HG03045 (cell line): ENCODE data around the gene ANXA3.
"Not testable (repeated sequence)": the region's sequence is repeated elsewhere in the genome, so short reads cannot be mapped to it uniquely, and the experiment has no call there.

Source experiments
- ATAC-seq: cut with Tn5 transposase; IDR thresholded peaks from one replicate; pipeline ENCODE4 v1.9.1; 2021; ENCODE audit warnings: mild to moderate bottlenecking, moderate library complexity; ENCODE audit not compliant: unreplicated experiment

The ANXA3 gene, protein sequence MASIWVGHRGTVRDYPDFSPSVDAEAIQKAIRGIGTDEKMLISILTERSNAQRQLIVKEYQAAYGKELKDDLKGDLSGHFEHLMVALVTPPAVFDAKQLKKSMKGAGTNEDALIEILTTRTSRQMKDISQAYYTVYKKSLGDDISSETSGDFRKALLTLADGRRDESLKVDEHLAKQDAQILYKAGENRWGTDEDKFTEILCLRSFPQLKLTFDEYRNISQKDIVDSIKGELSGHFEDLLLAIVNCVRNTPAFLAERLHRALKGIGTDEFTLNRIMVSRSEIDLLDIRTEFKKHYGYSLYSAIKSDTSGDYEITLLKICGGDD

DNA sequence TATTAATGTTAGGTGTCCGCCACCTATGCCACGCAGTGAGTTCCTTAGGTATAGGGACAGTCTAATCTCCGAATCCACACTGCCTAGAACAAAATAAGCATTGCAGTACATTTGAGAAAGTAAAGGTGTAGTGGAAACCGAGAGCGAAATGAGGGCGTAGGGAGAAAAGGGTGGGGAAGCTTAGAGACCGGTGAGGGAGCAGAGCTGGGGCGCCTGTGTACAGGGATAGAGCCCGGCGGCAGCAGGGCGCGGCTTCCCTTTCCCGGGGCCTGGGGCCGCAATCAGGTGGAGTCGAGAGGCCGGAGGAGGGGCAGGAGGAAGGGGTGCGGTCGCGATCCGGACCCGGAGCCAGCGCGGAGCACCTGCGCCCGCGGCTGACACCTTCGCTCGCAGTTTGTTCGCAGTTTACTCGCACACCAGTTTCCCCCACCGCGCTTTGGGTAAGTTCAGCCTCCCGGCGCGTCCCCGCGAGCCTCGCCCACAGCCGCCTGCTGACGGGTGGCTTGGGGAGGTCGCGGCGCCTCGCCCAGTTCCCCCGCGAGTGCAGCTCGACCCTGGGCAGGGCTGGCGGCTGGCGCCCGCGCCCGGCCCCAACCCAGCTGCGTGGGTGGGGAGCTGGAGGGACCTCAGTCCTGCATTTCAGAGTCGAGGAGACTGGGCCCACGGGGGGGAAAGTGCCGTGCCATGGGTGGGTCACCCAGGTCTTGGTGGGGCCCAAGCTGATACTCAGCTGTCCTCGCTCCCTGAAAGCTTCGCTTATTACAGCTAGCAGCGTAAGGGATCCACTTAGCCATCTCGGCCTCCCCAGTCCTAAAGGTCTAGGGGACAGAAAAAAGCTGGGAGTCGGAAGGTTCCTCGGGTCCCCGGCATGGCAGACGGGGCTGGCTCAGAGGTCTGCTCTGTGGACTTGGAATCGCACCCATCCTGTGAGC is at the start of gene ANXA3:
ANXA3 (plus strand) TSS at position 351 of the 932 bp plus-strand sequence. CDS start 2,704 bp downstream, outside the sequence.
- peak; percentile 68 for ATAC-seq

DNA sequence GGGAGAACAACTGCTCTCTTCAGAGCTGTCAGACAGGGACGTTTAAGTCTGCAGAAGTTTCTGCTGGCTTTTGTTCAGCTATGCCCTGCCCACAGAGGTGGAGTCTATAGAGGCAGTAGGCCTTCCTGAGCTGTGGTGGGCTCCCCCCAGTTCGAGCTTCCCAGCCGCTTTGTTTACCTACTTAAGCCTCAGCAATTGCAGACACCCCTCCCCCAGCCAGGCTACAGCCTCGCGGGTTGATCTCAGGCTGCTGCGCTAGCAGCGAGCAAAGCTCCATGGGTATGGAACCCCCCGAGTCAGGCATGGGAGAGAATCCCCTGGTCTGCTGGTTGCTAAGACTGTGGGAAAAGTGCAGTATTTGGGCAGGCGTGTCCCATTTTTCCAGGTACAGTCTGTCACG is 45.3 kb upstream of the ANXA3 start:
- ATAC-seq: not testable (repeated sequence)

DNA sequence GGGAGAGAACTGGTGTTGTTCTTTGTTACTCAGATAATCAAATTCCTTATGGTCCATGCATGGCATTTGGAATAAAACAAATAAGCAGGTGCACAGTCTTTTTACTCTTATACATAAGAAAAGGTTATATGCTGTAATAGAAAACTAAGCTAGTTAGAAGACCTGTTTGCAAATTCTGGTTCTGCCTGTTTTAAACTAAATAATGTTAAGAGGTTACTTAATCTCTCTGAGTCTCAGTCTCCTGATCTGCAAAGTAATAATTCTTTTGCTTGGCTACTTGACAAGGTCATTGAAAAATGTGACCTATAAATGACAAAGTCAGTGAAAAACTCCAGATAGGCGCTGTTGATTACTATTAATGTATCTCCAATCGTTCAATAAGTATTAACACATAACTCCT is 42.5 kb upstream of the ANXA3 start:
- ATAC-seq: no peak

GRCh38 chr4:78510108-78510507 is 41.5 kb upstream of the ANXA3 start:
- no peak for ATAC-seq

GRCh38 chr4:78510681-78511080 is 40.9 kb upstream of the ANXA3 start:
- no peak for ATAC-seq

GRCh38 chr4:78512357-78512920 is 39.1 kb upstream of the ANXA3 start:
- no peak for ATAC-seq

DNA sequence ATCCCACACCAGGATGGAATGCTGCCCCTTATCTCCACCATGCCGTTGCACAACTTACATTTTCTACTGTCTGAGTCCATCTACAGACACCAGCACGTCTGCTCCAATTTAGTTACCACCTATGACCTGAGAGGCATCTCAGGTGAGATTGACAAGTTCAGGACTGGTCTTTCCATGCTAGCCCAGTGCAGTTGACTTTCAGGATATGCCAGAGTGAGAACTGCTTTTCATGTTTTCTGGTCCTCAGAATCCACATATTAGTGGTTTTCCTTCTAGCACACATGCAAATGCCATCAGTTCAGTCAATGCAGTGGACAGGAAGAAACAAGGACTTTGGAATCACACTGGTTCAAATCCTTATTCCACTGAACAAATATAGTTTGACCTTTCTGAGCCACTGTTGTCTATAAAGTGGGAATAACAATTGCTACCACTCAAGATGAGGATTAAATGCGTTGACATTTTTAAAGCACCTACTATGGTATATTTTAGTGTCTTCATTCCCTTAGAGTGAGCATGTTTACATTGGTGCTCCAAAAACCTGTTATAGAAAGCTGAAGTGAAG is 38.1 kb upstream of the ANXA3 start:
- no peak for ATAC-seq

- ATAC-seq: no peak
Measured at GRCh38 chr4:78517050-78517652, 34.4 kb upstream of the ANXA3 start.

GRCh38 chr4:78518561-78518960 is 33.0 kb upstream of the ANXA3 start:
- no peak for ATAC-seq

GRCh38 chr4:78519962-78520361 is 31.6 kb upstream of the ANXA3 start:
- no peak for ATAC-seq

DNA sequence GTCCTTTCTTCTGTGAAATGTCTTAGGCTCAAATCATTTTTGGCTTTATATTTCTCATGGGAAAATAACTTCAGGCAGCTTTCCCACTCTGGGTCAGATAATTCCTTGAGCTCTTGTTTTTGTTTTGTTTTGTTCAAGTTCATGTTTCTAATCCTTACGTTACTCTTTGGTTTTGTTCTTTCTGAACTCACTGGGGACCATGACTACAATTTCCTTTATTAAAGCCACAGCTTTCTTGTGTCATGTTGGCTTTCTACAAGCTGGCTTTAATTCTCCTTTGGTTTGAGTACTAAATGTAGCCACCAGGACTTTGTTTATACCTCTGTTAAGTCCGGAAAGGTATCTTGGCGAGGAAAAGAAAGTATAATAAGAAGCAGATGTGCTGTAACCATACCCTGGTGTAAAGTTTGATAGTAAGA is 30.8 kb upstream of the ANXA3 start:
- ATAC-seq: no peak

- ATAC-seq: no peak
Measured at GRCh38 chr4:78524009-78524408, 27.6 kb upstream of the ANXA3 start.

- ATAC-seq: no peak
Measured at GRCh38 chr4:78525559-78525958, 26.0 kb upstream of the ANXA3 start.

GRCh38 chr4:78527103-78527502 is 24.5 kb upstream of the ANXA3 start:
- no peak for ATAC-seq

DNA sequence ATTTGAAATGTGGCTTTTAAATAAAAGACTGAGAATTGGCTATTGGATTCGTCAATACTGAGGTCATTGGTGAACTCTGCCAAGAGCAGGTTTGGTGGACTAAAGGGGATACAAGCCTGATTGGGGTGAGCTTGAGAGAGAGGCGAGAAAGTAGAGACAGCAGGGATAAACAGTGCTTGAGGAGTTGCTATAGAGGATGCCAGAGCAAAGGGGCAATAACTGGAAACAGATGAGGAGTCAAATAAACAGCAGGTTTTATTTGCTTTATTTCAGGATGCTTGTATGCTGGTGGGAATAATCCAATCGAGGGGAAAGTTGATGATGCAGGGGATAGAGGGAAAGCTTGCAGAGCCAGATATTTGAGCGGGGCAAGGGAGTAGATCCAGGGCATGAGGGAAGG is 24.0 kb upstream of the ANXA3 start:
- no peak for ATAC-seq

GRCh38 chr4:78528327-78528726 is 23.2 kb upstream of the ANXA3 start:
- no peak for ATAC-seq

GRCh38 chr4:78529569-78530209 is 21.9 kb upstream of the ANXA3 start:
- no peak for ATAC-seq

- no peak for ATAC-seq
Measured at GRCh38 chr4:78532046-78532445, 19.5 kb upstream of the ANXA3 start.

- no peak for ATAC-seq
Measured at GRCh38 chr4:78533854-78534253, 17.7 kb upstream of the ANXA3 start.

GRCh38 chr4:78534286-78534955 is 17.1 kb upstream of the ANXA3 start:
- no peak for ATAC-seq
